HG03103 (cell line): ENCODE data around the gene SLC12A9.
"Not testable (repeated sequence)": the region's sequence is repeated elsewhere in the genome, so short reads cannot be mapped to it uniquely, and the experiment has no call there.

Experiments used
- ATAC-seq: cut with Tn5 transposase; IDR thresholded peaks from one replicate; pipeline ENCODE4 v1.9.1; 2021; ENCODE audit warnings: low read depth; ENCODE audit not compliant: unreplicated experiment

Gene SLC12A9, protein sequence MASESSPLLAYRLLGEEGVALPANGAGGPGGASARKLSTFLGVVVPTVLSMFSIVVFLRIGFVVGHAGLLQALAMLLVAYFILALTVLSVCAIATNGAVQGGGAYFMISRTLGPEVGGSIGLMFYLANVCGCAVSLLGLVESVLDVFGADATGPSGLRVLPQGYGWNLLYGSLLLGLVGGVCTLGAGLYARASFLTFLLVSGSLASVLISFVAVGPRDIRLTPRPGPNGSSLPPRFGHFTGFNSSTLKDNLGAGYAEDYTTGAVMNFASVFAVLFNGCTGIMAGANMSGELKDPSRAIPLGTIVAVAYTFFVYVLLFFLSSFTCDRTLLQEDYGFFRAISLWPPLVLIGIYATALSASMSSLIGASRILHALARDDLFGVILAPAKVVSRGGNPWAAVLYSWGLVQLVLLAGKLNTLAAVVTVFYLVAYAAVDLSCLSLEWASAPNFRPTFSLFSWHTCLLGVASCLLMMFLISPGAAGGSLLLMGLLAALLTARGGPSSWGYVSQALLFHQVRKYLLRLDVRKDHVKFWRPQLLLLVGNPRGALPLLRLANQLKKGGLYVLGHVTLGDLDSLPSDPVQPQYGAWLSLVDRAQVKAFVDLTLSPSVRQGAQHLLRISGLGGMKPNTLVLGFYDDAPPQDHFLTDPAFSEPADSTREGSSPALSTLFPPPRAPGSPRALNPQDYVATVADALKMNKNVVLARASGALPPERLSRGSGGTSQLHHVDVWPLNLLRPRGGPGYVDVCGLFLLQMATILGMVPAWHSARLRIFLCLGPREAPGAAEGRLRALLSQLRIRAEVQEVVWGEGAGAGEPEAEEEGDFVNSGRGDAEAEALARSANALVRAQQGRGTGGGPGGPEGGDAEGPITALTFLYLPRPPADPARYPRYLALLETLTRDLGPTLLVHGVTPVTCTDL

DNA sequence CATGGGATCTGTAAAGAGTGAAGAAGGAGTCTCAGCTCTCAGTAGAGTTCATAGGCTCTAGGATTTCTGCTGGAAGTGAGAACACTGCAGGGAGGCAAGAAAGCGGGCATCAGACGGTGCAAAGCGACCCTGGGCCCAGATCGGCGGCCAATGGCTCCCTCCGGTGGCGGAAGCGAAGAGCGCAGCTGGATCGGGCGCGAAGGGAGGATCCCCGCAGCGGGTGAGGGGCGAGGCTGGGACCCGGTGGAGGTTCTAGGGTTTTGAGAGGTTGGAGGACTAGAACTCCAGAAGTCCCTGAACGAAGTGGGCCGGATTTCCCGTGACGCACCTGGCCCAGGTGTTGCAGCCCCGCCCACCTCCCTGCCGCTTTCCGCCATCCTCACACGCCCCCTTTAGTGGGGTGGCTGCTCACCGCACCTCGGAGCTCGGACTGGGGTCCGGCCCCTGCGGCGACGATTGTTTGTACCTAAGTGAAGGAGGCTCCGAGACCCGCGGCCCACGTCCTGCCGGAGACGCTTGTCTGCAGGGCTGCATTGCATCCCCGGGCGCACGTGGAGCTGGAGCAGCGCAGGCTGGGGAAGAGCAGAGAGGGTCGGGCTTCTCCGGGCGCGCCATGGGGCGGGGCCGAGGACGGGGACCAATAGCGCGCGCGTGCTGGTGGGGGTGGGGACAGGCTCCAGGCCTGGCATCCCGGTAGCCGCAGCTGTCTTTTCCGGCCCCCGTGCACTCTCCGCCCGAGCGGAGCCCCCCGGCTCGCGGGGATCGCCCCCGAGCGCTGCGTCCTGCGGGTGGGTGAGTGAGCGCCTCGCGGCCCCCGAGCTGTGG lies at the start of gene SLC12A9:
Gene SLC12A9 (plus strand): TSS at position 666 of the 825 bp plus-strand sequence. CDS start 1,485 bp downstream, outside the sequence.
- ATAC-seq = peak; percentile 78

DNA sequence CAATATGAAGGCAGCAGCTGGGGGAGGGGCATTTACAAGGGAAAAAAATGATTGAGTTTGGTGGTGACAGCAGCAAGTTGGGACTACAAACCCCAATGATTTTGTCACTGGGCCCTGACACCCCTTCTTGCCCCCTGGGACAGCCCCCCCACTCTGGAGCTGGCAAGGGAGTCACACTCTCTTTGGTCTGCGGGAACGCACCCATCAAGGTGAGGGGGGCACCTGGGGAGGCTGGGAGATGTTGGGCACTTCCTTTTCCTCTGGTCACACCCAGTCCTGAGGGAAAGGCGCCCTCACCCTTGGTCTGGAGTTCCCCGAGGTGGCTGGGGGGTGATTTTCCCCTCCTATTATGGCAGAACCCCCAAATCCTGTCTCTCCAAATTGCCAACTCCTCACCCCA lies 49.6 kb upstream of the SLC12A9 start:
- ATAC-seq = no peak

DNA sequence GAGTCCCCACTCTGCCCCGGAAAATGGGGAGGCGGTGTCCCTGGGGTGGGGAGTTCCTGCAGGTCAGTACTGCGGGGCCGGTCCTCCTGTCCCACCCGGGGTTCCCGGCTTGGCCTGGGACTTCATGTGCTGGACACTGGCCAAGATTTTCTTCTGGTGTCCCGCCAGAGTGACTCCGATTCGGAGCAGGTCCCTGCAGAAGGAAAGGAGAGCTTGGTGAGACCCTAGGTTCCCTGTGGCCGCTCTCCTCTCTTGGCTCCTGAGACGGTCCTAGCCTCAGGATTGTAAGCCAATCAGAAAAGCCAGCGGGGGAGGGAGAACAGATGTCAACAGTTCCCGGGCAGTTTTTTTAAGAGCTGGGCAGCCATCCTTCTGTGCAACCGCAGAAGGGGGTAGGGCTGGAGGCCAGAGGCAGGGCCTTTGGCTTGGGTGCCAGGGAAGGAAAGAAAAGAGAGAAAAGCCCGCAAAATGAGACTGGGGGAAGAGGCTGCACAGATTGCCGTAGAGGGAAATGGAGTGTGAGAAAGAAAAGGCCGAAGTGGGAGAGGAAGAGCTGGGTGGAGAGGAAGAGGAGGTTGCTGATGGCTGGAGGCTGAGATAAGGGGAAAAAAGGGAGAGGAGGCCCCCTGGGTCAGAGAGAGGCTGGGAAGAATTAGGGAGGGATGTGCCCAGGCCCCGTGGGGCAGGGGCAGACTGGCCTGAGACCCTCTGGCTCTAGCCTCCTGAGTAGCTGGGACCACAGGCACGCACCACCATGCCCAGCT lies 48.9 kb upstream of the SLC12A9 start:
- ATAC-seq = peak; percentile 89

DNA sequence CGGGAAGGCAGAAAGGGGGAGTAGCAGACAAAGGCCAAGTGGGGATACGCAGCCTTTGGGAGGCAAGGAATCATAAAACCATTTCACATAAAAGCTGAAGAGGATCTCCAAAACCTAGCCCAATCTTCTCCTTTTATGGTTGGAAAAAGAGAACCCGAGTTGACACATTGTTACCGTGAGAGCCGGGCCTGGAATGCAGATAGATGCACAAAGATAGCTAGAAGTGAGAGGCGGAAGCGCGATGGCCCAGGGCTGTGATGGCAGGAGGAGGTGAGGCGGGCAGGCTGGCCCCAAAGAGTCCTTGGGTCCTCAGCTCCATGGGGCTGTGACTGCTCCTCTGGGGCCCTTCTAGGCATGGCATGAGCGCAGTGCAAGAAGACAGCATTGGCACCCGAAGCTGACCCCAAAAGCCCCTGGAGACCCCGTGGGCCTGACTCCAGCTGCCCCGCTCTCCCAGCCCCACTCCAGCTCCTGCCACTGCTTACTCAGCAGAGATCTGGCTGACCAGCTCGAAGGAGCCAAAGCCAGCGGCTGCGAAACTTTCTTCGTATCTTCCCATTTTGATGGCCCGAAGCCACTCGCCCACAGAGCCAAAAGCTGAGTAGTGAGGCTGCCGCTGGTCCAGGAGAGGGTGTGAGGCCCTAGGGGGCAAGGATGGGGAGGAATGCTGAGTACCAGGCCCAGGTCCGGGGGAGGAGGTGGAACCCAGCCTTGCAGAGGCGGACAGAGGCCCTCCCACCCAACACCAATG lies 47.7 kb upstream of the SLC12A9 start:
- no peak for ATAC-seq

DNA sequence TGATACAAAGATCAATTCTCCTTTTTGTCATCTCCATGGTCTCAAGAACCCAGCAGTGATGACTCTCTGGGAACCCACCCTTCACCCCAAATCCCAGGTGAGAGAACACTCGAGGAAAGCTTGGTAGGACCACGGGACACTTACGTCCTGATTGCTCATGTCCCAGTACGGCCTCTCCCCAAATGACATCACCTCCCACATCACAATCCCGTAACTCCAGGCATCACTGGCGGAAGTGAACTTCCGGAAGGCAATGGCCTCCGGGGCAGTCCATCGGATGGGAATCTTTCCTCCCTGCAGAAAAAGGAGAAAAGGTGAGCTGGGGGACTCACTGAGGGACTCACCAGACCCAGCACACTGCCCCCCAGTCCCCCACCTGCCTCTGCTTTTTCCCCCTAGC lies 46.2 kb upstream of the SLC12A9 start:
- no peak for ATAC-seq

DNA sequence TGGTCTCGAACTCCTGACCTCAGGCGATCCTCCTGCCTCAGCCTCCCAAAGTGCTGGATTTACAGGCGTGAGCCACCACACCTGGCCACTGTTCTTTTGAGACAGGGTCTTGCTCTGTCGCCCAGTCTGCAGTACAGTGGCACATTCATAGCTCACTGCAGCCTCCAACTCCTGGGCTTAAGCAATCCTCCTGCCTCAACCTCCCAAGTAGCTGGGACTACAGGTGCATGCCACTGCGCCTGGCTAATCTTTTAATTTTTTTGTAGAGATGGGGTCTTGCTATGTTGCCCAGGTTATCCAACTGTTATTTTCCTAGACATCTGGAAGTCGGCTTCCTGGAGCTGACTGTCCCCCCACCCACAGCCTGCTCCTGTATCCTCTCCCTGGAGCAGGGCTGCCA lies 45.6 kb upstream of the SLC12A9 start:
- ATAC-seq = not testable (repeated sequence)

DNA sequence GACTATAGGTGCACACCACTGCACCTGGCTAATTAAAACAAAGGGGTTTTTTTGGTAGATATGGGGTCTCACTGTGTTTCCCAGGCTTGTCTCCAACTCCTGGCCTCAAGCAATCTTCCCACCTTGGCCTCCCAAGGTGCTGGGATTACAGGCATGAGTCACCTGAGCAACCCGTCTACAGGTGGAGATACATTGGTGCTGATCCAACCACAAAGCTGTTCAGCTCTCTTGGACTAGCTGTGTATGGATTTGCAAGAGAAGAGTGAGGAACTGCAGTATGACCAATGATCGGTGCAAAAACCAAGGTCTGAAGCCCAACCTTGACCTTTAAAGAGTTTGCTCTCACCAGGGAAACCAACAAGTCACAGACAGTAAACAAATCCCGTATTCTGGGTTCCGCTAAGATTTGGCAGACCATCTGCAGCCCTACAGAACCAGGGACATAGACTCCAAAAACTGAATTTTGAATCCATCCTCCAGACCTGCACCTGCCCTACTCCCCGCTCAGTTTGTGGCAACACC lies 44.1 kb upstream of the SLC12A9 start:
- no peak for ATAC-seq

DNA sequence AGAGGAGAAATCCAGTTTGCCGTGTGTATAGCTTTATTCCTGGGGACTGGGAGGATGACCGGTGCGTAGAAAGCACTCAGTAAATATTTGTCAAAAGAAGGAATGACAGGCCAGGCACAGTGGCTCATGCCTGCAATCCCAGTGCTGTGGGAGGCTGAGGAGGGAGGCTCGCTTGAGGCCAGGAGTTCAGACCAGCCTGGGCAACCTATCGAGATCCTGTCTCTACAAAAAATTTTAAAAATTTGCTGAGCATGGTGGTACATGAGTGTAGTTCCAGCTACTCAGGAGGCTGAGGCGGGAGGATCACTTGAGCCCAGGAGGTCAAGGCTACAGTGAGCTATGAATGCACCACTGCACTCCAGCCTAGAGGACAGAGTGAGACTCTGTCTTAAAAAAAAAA lies 41.0 kb upstream of the SLC12A9 start:
- ATAC-seq = no peak

DNA sequence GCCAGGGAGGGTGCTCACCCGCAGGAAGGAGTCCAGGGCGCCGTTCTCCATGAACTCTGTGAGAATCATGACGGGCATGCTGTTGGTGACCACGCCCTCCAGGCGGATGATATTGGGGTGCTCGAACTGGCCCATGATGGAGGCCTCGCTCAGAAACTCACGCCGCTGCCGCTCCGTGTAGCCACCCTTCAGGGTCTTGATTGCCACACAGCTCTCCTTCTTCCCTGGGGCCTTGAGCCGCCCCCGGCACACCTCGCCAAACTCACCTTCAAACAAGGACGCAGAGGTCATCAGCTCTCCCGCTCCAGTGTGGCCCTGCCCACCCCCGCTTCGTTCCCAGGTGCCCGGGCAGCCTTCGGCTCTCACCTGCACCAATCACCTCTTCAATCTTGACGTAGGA lies 39.8 kb upstream of the SLC12A9 start:
- no peak for ATAC-seq

DNA sequence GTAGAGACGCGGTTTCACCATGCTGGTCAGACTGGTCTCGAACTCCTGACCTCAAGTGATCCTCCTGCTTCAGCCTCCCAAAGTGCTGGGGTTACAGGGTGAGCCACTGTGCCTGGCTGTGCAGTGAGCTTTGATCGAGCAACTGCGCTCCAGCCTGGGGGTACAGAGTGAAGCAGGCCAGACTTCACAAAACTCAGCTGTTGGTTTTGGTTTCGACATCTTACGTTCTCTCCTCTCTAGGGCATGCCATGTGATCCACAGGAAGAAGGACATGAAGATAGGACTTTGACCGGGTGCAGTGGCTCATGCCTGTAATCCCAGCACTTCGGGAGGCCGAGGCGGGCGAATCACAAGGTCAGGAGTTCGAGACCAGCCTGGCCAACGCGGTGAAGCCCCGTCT lies 36.0 kb upstream of the SLC12A9 start:
- ATAC-seq = not testable (repeated sequence)

DNA sequence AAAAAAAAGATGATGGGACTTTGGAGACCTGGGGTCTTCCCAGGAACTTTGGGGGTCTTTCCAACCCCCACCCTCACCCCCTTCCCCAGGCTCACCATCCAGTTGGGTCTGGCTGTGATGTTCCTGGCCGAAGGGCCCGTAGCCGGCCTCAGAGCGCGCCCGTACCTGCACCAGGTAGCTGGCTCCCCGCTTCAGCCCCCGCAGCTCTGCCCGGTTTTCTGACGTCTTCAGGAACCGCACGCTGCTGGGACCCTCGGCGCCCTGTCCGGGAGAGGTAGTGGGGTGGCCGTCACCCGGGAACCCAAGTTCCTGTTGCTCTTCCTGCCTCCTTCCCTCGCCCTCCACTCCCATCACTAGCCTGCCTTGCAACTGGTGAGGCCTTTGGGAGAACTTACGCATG lies 35.4 kb upstream of the SLC12A9 start:
- ATAC-seq = no peak

DNA sequence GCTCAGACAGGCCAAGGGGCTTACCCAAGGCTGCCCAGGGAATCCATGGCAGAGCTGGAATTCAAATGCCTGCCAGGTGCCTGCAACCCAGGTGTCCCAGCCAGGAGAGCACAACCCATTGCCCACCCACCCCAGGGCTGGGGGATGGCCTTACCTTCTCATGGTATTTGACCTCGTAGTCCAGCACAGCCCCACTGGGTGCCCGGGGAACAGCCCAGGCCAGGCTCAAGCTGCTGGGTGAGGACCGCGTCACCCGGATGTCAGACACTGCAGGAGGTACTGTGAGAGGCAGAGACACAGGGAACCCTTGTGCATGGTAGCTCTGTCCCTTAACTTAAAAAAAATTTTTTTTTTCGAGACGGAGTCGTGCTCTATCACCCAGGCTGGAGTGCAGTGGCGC lies 34.1 kb upstream of the SLC12A9 start:
- ATAC-seq = no peak

DNA sequence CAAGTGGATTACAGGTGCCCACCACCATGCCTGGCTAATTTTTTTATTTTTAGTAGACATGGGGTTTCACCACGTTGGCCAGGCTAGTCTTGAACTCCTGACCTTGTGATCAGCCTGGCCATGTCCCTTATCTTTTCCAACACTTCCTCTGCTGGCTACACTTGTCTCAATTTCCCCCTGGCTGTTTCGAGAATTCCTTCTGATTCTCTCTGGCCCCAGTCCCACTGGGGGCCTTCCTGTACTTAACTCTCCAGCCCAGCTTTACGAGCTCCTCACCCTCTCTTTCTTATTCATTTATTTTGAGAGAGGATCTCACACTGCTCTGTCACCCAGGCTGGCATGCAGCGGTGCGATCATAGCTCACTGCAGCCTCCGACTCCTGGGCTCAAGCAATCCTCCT lies 33.7 kb upstream of the SLC12A9 start:
- no peak for ATAC-seq

DNA sequence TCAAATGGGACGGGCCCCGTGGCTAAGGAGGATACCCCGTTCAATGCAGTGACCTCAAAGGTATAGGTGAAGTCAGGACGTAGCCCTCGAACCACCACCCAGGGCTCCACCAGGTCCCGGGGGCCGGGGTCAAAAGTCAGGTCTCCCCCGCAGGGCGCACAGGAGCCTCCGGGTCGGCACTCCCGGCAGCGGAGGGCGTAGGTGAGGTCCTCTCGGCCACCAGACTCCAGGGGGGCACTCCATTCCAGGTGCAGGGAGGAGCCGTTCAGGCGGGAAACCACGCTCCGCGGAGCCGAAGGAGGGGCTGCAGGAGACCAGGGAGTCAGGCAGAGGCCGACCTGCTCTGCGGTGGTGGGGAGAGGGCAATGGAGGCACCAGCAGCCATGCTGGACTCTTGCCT lies 32.9 kb upstream of the SLC12A9 start:
- ATAC-seq = no peak

DNA sequence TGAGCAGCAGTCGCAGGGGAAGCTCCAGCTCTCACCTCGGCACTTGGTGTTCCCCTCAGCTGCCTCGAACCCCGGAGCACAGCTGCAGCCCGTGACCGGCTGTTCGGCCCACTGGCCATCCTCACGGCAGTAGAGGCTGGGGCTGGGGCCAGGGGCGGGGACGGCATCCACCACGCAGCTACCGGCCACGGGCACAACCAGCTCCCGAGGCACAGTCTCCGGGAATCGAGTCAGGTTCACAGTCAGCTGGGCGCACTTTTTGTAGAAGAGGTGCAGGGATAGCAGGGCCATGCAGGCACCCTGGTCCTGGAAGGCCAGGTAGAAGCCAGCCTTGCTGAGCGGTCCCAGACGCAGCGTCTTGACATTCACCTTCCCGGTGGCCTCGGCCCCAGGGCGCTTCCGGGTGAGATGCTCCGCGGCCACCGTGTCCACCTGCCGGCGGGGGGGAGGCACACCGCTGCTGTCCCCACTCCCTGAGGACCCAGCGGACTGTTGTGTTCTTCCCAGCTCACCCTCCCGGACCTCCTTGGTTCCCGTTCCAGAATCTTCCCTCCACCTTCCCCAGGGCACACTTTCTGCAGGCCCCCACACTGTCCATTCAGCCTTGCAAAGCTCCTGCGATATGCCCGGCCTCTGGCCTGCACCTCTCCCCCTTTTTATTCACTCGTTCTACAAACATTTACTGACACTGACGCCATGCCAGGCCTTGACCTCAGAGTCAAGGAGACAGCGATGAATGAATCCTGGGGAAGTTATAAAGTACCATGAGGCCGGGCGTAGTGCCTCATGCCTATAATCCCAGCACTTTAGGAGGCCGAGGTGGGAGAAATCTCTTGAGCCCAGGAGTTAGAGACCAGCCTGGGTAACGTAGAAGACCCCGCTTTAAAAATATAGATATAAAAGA lies 30.0 kb upstream of the SLC12A9 start:
- ATAC-seq = no peak

DNA sequence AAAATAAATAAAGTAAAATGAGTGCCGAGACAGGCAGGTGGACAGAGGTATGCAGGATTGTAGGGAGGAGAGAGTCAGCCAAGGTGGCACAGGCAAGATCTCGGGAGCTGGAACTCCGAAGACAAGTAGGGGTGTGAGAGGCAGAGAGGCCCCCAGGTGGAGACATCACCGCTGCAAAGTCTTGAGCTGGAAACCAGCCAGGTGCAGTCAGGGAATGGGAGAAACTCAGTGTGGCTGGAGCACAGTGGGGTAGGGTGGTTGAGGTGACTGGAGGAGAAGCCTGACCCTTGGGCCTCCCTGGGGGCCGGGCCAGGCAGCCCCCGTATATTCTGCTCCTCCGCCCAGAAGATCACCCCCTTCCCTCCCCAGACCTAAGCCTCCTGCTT lies 29.4 kb upstream of the SLC12A9 start:
- no peak for ATAC-seq

DNA sequence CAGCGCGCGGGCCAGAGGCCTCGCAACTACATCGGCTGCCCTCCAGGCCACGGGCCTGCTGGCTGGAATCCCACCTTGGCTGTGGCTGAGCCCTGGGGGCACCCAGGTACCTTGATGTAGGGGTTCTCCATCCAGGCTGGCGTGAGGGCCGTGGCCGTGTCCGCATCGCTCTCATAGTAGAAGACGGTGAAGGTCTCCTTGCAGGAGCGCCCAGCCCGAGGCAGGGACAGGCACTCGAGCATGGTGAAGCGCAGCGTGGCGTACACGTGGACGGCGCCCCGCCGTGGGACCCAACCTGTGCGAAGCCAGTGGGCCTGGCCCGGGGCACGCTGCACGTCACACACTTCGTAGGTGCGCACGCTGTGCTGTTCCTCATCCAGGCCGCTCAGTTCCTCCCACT lies 29.0 kb upstream of the SLC12A9 start:
- no peak for ATAC-seq
